Epithelial cell of prostate (primary cell): ENCODE data around the gene RYR3.

Experiments used
- DNase-seq: peaks from one replicate; pipeline ENCODE4 v3.0.0-alpha.2; 2011; ENCODE audit warnings: low read depth, low spot score
- H3K27ac ChIP-seq: fragments of 450-650 bp; 2 replicates; pipeline ENCODE4 v1.5.1; 2017; ENCODE audit warnings: mild to moderate bottlenecking

Gene RYR3

DNA sequence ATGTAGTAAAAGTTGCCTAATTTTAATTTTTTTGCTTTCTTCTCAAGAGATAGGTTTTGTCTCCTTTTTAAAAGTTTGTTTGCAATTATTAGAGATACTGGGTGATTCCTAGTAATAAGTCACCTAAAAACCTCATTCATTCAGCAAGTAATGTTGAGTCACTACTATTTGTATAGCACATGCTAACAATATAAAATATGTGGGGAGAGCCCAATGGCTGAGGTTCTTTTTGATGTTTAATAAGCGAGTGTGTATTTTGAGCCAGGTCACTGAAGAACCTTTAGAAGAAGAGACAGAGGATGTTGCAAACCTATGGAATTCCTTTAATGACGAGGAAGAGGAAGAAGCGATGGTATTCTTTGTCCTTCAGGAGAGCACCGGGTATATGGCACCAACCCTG lies 533.8 kb downstream of the RYR3 start:
- no peak for DNase-seq
- no peak overlapping the region for H3K27ac ChIP-seq

DNA sequence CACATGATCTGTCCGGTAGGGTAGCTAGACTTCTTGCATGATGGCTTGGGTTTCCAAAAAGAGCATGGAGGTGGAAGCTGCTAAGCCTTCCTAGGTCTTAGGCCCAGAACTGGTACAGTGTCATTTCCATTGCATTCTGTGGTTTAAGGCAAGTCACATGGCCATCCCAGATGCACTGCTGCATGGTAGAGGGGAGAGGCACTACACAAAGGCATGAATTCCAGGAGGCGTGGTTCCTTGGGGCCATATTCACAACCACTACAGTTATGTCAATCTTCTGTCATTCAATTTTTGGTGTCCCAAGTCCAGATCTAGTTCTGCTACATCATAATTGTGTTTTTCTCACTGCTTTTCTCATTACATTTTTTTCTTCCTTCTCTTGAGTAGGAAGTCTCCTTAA lies 535.4 kb downstream of the RYR3 start:
- no peak for DNase-seq
- no peak overlapping the region for H3K27ac ChIP-seq

DNA sequence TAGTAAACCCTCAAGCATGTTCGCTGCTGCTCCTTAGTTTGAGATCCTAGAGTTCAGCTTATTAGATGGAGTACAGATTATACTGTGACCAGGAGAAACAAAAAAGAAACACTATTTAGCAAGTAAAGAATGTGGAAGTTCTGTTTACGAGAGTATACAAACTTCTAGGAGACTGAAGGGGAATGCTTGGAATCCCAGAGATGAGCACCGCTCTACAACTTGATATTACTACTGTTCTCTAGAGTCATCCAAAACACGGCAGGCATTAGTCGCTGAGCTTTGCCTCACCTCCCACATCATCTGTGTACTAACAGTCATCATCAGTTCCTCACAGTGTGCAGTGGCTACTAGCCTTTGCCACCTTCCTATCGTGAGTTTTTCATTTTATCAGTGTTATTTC lies 536.1 kb downstream of the RYR3 start:
- DNase-seq, result no peak
- no peak overlapping the region for H3K27ac ChIP-seq

DNA sequence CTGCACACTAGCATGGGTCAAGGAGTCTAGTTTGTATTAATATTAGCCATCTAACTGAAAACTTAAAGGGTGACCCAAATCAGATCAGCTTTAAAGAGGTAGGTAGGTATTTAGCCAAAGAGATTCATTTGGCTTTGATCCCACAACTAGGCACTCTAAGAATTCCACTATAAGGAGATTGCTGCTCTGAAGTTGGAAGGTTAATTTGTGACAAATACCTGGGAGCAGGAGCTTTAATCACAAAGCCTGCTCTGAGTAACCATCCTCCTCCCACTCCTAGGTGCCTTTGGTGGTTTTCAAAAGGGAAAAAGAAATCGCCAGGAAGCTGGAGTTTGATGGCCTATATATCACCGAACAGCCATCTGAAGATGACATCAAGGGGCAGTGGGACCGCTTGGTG lies 537.2 kb downstream of the RYR3 start:
- no peak overlapping the region for H3K27ac ChIP-seq
- no peak for DNase-seq

DNA sequence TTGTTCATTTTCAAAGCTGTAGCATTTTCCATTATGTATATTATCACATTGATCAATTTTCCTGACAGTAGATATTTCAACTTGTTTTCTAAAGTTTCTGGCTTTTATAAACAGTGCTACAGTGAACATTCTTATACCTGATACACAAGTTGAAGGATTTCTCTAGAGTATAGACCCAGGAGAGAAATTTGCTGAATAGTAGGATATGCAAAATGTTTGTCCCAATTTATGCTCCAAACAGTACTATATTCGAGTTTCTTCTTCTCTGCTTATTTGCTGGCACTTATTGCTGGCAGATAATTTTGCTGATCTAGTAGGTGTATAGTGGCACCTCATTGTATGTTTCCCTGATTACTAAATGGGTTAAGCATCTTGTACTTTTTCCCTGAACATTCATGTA lies 540.3 kb downstream of the RYR3 start:
- H3K27ac ChIP-seq, result no peak overlapping the region
- no peak for DNase-seq

DNA sequence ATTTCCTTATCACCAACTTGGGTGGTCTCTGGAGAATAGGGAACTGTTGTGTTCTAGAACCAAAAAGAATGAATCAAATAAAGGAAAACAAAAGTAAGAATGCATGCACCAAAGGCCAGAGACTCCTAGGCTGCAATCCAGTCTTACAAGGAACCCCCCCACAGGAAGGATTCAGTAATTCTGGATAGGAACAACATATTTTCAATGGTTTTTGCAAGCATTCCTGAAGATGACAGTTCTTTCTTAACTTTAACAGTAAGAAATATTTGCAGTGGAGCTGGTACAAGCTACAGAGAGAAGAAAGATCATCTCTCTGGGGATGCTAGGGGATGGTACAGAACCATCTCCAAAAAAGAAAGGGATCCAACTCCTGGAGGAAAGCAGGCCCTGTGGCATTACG lies 541.3 kb downstream of the RYR3 start:
- no peak for DNase-seq
- H3K27ac ChIP-seq, result no peak overlapping the region

DNA sequence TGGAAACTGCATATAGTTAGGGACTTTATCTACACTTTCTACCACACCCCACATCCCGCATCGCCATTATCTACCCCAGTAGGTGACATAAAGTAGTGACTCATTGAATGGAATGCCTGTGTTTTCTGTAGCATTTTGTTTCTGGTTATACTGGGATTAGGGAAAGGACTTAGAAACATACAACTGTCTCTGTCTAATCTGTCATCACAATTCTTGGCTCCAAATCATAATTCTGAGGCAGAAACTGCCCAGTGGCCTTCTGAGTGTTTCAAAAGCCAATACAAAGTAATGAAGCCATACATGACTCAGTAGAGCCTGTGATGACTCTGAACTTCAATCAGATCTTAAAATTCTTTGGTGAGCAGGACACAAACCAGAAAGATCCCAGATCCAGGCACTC lies 541.8 kb downstream of the RYR3 start:
- no peak overlapping the region for H3K27ac ChIP-seq
- no peak for DNase-seq

DNA sequence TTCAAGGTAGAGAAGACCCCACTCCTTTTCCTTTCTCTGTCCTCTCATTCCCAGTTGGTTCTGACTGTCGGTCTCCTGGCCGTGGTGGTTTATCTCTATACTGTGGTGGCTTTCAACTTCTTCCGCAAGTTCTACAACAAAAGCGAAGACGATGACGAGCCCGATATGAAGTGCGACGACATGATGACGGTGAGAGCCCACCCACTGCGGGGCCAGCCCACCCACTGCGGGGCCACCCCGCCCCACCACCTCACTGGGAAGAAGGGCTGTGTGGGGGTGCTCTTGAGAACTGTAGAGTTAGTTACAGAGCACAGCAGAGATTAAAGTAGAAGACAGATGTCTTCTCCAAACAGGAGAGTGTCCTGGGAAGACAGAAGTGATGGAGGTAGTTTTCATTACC lies 547.0 kb downstream of the RYR3 start:
- no peak overlapping the region for H3K27ac ChIP-seq
- no peak for DNase-seq

DNA sequence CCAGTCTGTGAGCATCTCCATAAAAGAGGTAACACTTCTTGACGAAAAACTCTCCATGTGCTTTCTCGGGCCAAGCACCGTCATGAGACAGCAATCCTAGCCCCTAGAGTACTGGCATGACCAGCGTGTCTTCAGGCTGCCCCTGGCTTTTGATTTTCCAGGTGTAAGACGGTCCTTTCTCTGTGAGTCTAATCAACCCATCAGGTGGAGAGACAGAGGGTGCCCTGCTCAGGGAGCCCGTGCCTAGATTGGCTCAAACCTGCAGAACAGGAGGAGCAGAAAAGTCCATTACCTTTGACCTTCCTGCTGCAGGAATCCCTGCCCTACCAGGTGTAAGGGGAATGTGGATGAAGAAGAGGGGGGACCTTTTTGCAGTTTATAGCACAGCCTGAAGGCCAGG lies 548.1 kb downstream of the RYR3 start:
- DNase-seq, result no peak

DNA sequence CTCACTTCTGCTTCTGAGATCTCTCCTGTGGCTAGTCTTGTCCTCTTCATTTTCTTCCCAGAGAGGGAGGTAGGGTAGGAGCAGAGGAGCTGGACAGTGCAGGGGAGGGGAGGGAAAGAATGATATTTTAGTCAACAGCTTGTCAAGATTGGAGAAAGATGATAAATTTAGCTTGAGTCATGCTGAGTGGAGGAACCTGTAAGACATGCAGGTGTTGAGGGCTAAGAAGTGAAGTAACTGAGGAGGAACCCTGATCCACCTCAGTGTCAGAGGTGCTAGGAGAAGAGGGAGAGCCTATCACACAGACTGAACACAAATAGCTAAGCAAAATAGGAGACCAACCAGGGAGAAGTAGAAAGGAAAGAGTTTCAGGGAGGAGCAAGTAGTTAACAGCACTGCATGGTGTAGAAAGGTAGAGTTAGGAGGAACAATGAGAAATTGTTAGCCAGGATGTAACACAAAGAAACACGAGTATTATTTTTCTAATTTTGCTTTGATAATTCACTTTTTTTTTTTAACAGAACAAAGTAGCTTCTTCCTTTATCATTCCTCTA lies 549.3 kb downstream of the RYR3 start:
- H3K27ac ChIP-seq, result no peak overlapping the region
- DNase-seq, result peak; percentile 20

More for the DNA sequence above, 548.1 kb downstream of the RYR3 start:
- H3K27ac ChIP-seq, result no peak overlapping the region

DNA sequence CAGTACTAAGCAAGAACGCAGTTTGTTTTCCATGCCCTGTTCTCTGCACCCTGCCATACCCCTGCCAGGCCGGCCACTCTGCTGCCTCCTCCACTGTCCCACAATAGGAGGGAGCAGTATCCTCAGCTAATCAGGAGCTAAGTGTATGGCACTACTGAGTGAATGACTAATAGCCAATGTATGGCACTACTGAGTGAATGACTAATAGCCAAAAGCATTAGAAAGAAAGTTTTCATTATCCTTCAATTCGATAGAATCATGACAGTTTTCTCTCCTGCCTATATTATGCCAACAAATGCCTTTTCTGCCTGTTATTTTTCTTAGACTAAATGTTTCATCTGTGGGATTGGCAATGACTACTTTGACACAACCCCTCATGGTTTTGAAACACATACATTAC lies 550.0 kb downstream of the RYR3 start:
- no peak overlapping the region for H3K27ac ChIP-seq
- no peak for DNase-seq

DNA sequence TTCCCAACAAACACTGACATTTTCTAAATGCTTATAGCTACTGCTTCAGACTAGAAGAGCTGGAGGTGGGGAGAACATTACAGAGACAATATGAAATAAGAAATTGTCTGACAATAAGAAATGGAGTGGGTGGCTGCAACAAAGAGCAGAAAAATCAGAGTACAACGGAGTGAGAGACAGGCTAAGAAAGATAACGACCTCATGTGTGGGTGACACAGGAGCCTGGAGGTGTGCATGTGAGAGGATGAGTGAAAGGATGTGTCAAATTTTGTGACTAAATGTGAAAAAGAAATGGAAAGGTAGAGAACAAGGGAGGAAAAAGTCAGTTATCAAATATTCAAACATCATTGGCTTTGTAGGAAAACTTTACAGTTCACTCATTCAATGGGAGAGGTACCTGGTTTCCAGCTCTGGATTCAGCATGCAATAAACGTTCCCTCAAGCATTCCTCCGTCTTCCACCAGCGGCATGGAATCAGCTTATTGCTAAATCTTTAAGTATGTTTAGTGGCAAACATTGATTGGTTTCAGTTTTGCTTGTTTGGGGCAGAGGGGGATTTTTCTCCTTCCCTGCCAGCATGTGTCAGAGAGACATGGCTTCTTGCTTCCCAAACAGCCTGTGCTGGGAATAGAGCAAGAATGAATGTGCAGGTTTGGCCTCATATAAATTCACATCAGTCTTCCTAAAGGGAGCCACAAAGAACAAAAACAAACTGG lies 553.8 kb downstream of the RYR3 start:
- DNase-seq, result no peak
- no peak overlapping the region for H3K27ac ChIP-seq

DNA sequence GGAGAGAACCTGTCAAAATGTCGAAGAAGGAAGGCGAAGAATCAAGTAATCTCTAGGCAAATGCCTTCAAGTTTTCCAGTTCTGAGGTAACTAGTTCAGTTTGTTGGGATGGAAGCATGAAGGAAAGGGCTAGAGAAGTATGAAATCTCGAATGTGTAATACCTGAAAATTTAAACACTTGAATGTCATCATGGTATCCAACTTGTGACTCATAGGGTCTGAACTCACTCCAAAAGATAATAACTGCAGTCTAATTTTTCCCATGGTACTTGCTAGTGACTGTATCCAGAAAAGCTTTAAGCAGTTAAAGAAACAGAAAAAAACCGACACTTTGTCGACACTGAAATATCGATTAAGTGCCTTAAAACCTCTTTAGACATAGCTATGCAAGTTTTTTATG lies 554.6 kb downstream of the RYR3 start:
- DNase-seq, result no peak
- H3K27ac ChIP-seq, result no peak overlapping the region

DNA sequence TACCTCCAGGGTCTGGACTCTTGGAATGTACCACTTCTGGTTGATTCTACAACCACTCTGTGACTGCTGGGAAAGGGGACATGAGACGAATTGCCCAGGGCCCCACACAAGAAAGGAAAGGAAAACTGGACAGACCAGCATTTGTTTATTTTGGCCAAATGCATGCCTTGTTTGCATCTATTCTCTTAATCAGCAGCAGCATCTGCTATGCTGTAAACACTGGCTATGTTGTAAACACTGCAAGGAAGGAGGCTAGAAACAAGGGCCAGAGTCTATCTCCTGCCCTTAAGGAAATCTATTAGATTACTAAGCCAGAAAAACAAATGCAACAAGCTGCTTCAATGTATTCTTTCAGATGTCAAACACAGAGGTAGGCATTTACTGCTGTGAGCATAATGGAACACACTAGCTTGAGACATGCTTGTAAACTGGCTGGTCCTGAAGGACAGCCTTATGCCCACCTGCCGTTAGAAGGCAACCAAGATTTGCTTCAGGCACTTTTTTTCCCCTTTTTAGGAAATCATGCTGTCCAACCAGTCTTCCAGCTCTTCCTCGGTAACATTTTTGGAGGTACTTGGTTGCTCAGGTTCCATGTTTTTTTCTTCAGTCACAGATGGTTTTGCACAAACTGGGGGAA lies 555.5 kb downstream of the RYR3 start:
- H3K27ac ChIP-seq, result no peak overlapping the region
- DNase-seq, result no peak

DNA sequence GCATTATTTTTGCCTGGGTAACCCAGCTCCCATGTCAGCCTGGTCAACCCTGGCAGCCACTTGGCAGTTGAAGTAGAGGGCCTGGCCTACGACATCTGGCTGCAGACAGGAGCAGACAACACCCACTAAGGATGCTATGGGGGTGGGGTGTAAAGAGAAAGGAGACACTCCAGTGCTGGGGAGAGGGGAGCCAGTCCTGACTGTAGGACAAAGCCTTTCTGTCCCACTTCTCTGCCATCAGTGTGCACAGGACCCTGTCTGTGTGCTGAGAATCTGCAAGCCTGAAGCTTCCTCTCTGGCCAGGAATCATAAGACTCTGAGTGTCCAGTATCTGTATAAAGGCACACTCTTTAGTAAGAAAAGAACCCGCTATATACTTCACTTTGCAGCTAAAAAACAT lies 561.2 kb downstream of the RYR3 start:
- no peak for DNase-seq
- H3K27ac ChIP-seq, result no peak overlapping the region

DNA sequence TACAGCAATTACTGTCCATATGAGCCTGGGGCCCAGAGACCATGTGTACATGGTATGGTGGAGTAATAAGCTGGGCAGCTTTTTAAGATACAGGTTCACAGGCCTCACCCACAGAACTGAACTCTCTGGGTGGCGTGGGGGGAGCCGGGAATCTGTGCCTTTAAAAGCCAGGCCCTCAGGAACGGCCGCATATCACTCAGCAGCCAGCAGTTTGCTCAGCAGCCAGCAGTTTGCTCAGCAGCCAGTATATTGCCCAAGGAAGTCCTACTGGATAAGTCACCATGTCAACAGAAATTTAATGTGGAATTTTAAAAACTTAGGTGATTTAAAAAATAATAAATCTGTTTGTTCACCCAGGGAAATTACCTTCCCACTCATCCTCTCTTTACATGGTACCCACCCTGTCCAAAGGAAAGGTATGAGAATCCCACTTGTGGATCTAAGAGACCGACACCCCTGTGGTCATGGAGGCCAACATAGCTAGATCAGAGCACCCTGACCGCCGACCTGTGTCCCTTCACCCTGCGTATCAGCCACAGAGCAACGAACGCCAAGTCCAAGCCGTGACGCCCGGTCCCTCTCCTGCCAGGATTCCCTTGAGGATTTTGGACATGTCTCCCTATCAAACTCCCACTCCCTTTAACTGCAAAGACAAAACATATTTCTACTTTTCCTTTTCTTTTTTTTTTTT lies 561.8 kb downstream of the RYR3 start:
- no peak for DNase-seq
- H3K27ac ChIP-seq, result no peak overlapping the region

DNA sequence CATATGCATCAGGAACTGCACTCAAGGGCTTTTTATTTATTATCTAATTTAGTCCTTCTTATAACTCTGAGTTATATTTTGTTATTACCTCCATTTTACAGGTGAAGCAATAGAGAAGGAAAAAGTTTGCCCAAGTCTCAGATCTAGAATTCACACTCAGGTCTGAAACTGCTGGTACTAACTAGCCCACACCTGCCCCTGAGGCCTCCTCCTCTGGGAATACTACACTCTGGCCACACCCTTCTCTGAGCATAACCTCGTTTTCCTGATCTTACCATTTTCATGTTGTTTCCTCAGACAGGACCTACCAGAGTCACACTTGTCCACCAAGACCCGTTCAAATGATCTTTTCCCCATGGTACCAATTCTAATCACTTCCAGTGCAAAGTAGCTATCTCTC lies 563.4 kb downstream of the RYR3 start:
- no peak overlapping the region for H3K27ac ChIP-seq
- no peak for DNase-seq

DNA sequence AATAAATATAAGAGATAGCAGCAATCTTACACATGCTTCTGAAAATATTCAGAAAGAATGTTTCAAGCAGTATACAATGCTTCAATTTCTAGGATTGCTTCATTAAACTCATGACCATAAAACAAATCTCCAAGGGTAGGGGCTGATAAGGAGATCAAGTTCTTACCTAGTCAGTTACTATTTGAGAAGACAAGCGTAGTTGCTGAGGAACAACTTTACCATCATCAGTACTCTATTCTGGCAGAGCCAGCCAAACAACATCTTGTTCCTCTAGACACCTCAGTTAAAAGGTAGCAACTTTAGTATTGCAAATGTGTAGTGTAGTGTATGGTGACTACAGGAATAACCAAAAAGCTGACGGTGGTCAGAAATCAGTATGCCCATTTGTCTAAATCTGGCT lies 572.2 kb downstream of the RYR3 start:
- no peak overlapping the region for H3K27ac ChIP-seq
- DNase-seq, result no peak

DNA sequence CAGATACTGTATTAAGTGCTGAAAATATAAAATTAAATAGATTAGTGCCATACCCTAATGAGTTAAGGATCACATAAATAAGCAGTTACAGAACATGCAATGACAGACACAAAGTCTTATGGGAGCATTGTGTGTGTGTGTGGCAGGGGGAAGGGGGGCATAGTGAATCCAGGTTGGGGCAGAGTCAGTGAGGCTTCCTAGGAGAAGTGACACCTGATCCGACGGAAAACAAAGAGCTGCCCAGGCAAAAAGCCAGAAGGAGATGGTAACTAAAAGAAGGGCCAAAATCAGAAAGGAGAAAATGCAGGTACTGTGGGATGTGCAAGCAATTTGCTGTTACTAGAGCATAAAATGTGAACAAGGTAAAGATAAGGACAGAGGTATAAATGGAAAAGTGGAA lies 577.4 kb downstream of the RYR3 start:
- H3K27ac ChIP-seq, result no peak overlapping the region
- no peak for DNase-seq

DNA sequence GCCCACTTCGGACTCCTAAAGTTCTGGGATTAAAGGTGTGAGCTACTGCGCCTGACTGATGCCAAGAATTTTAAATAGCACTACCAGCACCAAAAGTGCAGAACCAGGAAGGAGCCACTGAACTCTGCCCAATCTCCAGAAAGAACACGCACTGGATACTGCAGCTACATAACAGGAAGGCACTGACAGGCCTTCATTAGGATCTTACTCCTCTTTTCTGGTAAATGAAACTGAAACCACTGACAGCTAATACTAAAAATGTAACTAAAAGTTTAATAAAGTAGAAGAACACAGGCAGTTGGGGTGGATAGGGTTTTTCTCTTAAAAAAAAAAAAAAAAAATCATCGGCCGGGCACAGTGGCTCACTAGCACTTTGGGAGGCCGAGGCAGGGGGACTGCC lies 583.4 kb downstream of the RYR3 start:
- no peak overlapping the region for H3K27ac ChIP-seq
- no peak for DNase-seq

DNA sequence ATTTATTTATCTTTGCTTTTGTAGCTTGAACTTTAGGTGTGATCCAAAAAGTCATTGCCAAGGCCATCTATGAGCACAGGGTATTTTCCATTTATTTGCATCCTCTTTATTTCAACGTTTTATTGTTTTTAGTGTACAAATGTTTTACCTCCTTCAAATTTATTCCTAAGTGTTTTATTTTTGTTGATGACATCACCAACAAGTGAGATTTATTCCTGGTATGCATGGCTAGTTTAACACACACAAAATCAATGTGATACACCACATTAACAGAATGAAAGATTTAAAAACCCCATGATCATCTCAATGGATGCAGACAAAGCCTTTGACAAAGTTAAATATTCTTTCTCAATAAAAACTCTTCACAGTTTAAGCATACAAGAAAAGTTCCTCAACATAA lies 591.3 kb downstream of the RYR3 start:
- H3K27ac ChIP-seq, result no peak overlapping the region
- DNase-seq, result no peak
